Measurements from ENCODE around the gene SPECC1L.
"Not testable (repeated sequence)": the region's sequence is repeated elsewhere in the genome, so short reads cannot be mapped to it uniquely, and the experiment has no call there.

Gene SPECC1L

DNA sequence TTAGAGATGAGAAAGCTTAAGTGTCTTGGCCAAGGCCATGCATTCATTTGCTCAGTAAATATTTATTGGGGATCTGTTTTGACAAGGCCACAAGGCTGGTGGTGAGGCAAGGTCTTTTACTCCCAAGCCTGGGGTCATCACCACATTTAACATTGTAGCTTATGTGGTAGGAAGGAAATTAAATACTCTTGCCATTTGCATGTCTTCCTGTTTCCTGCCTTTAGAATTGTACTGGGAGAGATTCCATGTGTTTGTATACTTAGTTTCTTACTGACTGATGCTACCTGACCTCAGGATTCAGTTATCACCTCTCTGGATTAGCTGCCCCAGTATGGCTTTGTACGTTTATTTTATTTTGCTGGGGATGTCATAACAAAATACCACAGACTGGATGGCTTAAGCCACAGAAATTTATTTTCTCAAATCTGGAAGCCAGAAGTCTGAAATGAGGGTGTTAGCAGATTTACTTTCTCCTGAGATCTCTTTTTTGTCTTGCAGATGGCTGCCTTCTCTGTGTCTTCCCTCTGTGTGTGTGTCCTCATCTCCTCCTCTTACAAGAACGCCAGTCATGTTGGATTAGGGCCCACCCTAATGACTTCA is 44.8 kb downstream of the SPECC1L start:
- Histone ChIP-seq H3K27me3 (ENCODE audit: insufficient read depth, poor library complexity, severe bottlenecking) (no peaks in the 10 kb centered on the region), H3K27ac (replicated peaks) (no peak overlapping the region), H3K4me3 (replicated peaks; ENCODE audit: insufficient read depth, low read length) (no peak overlapping the region)
- TF ChIP-seq GABPA (IDR thresholded peaks at IDR 0.05; ENCODE audit: low read depth) (no peak), SPI1 (IDR thresholded peaks at IDR 0.05; ENCODE audit: borderline replicate concordance, low read depth) (no peak), REST (IDR thresholded peaks at IDR 0.05; ENCODE audit: insufficient replicate concordance, low read depth) (no peak), POLR2AphosphoS5 (IDR thresholded peaks at IDR 0.05; ENCODE audit: low read depth) (no peak)
- TF ChIP-seq, protein P1, sequence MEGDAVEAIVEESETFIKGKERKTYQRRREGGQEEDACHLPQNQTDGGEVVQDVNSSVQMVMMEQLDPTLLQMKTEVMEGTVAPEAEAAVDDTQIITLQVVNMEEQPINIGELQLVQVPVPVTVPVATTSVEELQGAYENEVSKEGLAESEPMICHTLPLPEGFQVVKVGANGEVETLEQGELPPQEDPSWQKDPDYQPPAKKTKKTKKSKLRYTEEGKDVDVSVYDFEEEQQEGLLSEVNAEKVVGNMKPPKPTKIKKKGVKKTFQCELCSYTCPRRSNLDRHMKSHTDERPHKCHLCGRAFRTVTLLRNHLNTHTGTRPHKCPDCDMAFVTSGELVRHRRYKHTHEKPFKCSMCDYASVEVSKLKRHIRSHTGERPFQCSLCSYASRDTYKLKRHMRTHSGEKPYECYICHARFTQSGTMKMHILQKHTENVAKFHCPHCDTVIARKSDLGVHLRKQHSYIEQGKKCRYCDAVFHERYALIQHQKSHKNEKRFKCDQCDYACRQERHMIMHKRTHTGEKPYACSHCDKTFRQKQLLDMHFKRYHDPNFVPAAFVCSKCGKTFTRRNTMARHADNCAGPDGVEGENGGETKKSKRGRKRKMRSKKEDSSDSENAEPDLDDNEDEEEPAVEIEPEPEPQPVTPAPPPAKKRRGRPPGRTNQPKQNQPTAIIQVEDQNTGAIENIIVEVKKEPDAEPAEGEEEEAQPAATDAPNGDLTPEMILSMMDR (IDR thresholded peaks at IDR 0.05; ENCODE audit: insufficient read depth, low read length): no peak
- no peak for DNase-seq (ENCODE audit: low read depth in 1 of 2, low spot score in 1 of 2)

DNA sequence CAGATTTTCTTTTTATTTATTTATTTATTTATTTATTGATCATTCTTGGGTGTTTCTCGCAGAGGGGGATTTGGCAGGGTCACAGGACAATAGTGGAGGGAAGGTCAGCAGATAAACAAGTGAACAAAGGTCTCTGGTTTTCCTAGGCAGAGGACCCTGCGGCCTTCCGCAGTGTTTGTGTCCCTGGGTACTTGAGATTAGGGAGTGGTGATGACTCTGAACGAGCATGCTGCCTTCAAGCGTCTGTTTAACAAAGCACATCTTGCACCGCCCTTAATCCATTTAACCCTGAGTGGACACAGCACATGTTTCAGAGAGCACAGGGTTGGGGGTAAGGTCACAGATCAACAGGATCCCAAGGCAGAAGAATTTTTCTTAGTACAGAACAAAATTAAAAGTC is 45.6 kb downstream of the SPECC1L start:
- DNase-seq (ENCODE audit: low read depth in 1 of 2, low spot score in 1 of 2); H3K27ac ChIP-seq (replicated peaks); H3K27me3 ChIP-seq (ENCODE audit: insufficient read depth, poor library complexity, severe bottlenecking); H3K4me3 ChIP-seq (replicated peaks; ENCODE audit: insufficient read depth, low read length): not testable (repeated sequence)

- H3K4me3 ChIP-seq (replicated peaks; ENCODE audit: insufficient read depth, low read length); H3K27ac ChIP-seq (replicated peaks); DNase-seq (ENCODE audit: low read depth in 1 of 2, low spot score in 1 of 2); H3K27me3 ChIP-seq (ENCODE audit: insufficient read depth, poor library complexity, severe bottlenecking): not testable (repeated sequence)
Measured at GRCh38 chr22:24317511-24317910, 46.9 kb downstream of the SPECC1L start.

DNA sequence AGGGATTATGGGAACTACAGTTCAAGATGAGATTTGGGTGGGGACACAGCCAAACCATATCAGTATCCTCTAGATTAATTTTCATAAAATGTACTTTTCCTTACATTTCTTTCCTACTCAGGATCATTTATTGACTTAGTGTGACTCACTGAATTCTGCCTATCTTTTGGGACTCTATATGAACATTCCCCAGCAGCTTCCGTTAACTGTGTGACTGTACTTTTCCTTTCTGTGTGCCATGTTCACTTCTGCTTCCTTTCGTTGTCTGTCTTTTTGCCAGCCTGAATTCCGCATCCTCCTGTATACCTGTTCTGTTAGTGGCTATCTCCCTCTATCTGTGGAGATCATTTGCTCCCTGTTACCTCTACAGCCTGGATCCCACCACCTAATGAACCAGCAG is 48.8 kb downstream of the SPECC1L start:
- no peak overlapping the region for H3K27ac ChIP-seq (replicated peaks)
- no peak for TF ChIP-seq SPI1 (IDR thresholded peaks at IDR 0.05; ENCODE audit: borderline replicate concordance, low read depth)
- no peak for TF ChIP-seq POLR2AphosphoS5 (IDR thresholded peaks at IDR 0.05; ENCODE audit: low read depth)
- TF ChIP-seq REST (IDR thresholded peaks at IDR 0.05; ENCODE audit: insufficient replicate concordance, low read depth): no peak
- TF ChIP-seq GABPA (IDR thresholded peaks at IDR 0.05; ENCODE audit: low read depth): no peak
- TF ChIP-seq, protein P1 (IDR thresholded peaks at IDR 0.05; ENCODE audit: insufficient read depth, low read length): no peak
- DNase-seq (ENCODE audit: low read depth in 1 of 2, low spot score in 1 of 2): no peak

GRCh38 chr22:24321999-24322398 is 51.4 kb downstream of the SPECC1L start:
- TF ChIP-seq GABPA (IDR thresholded peaks at IDR 0.05; ENCODE audit: low read depth) (no peak), REST (IDR thresholded peaks at IDR 0.05; ENCODE audit: insufficient replicate concordance, low read depth) (no peak), POLR2AphosphoS5 (IDR thresholded peaks at IDR 0.05; ENCODE audit: low read depth) (no peak), SPI1 (IDR thresholded peaks at IDR 0.05; ENCODE audit: borderline replicate concordance, low read depth) (no peak)
- TF ChIP-seq, protein P1 (IDR thresholded peaks at IDR 0.05; ENCODE audit: insufficient read depth, low read length): no peak
- Histone ChIP-seq H3K4me3 (replicated peaks; ENCODE audit: insufficient read depth, low read length) (no peak overlapping the region), H3K27ac (replicated peaks) (no peak overlapping the region), H3K27me3 (ENCODE audit: insufficient read depth, poor library complexity, severe bottlenecking) (no peaks in the 10 kb centered on the region)
- DNase-seq (ENCODE audit: low read depth in 1 of 2, low spot score in 1 of 2): no peak

More for the DNA sequence above, 48.8 kb downstream of the SPECC1L start:
- Histone ChIP-seq H3K4me3 (replicated peaks; ENCODE audit: insufficient read depth, low read length) (no peak overlapping the region), H3K27me3 (ENCODE audit: insufficient read depth, poor library complexity, severe bottlenecking) (no peaks in the 10 kb centered on the region)
